NCI-H460 (cell line): ENCODE measurements around the gene CEP85L. TPM values are rescaled to one million over a fixed set of nuclear protein-coding genes. Genes with fewer than 3 reads are reported as not detected.
"Not testable (repeated sequence)": the region's sequence is repeated elsewhere in the genome, so short reads cannot be mapped to it uniquely, and the experiment has no call there.

Experiments
- DNase-seq: peaks from one replicate; pipeline ENCODE4 v3.0.0-alpha.2; 2016; ENCODE audit warnings: low read depth; ENCODE audit errors: extremely low read depth
- total RNA-seq: library from RNA; depleted of rRNA; stranded (reverse); fragments of >200 nt; shearing (Covaris generic); gene quantifications from 2 replicates; pipeline ENCODE4 v1.2.3, GENCODE V29; 2014; rRNA removed

Gene CEP85L
- total RNA-seq, 1 experiment from 2014 or later, result 10.7 TPM

GRCh38 chr6:118456982-118457381 lies 194.4 kb downstream of the CEP85L start:
- no peak for DNase-seq

- DNase-seq, result no peak
These were observed 199.6 kb downstream of the CEP85L start for GRCh38 chr6:118451839-118452238.

GRCh38 chr6:118444796-118445195 lies 206.6 kb downstream of the CEP85L start:
- no peak for DNase-seq

- DNase-seq, result no peak
These were observed 214.9 kb downstream of the CEP85L start for GRCh38 chr6:118436482-118436881.

GRCh38 chr6:118434147-118434546 lies 217.2 kb downstream of the CEP85L start:
- not testable (repeated sequence) for DNase-seq

GRCh38 chr6:118421312-118421711 lies 230.1 kb downstream of the CEP85L start:
- DNase-seq, result not testable (repeated sequence)

- DNase-seq, result no peak
These were observed 231.7 kb downstream of the CEP85L start for GRCh38 chr6:118419448-118420394.

Other genes with a start within 250 kb of the CEP85L start
- gene PLN, start 103.3 kb downstream of the CEP85L start, total RNA-seq, result not detected in 2 replicates
- gene ASF1A, start 242.6 kb upstream of the CEP85L start, total RNA-seq, result 54.6 and 56.8 TPM in 2 replicates